IPS DF 19.7 (cell line): ENCODE data around the gene SNX13.
"Not testable (repeated sequence)": the region's sequence is repeated elsewhere in the genome, so short reads cannot be mapped to it uniquely, and the experiment has no call there.

Source experiments
- DNase-seq: peaks from one replicate; pipeline ENCODE4 v3.0.0-alpha.2; 2013; ENCODE audit warnings: low read depth, low spot score

Gene SNX13

DNA sequence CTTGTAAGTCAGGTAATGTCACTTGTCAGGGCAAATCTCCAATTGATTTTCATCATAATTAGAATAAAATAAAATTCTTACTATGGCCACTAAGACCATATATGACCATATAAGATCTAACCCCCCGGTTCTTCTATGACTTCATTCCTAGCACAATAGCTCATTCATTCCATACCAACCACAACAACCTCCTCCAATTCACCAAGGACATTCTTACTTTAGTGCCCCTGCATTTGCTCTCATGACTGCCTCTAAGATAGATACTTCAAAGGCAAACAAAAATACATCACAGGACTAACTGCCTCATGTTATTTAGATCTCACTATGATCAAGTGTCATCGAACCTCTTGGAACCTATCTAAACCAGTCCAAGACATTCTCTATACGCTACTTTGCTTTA, 90.8 kb downstream of the SNX13 start:
- DNase-seq = no peak

DNA sequence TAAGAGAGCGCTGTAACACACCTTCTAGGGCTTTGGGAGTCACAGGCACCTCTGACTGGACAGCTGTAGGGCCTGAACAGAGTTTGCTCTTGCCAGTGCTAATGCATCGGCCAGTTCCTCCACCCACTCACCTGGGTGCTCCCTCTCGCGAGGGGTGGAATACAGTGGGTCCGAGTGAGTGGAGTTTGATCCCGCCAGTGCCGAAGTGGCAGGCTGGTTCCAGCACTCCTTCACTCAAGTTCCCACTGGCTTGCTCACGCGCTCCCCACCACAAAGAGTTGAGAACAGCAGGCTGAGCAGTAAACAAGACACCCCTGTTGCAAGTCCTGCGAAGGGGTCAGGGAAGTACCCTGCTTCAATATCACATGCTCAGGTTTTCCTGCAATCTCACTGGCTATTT, 91.8 kb downstream of the SNX13 start:
- no peak for DNase-seq

DNA sequence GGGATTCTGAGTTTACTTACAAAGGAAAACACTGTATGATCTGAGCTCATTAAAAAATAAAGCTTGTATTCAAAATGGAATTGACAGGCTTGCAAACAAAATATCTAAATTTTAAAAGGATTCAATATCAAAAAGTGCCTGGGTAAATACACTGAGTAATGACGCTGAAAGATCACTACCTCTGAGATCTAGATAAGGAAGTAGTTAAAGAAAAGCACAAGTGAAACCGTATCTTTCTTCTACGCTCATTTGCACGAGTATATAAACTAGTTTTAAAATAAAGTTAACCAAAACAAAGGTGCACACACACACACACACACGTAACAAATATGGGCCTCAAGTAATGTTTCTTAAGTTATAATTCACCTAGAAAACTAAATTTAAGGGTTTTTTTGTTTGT, 93.4 kb downstream of the SNX13 start:
- no peak for DNase-seq

GRCh38 chr7:17845197-17845547, 95.1 kb downstream of the SNX13 start:
- no peak for DNase-seq

- DNase-seq = no peak
Observed at GRCh38 chr7:17844514-17845196, 95.6 kb downstream of the SNX13 start.

- no peak for DNase-seq
Observed at GRCh38 chr7:17844022-17844421, 96.3 kb downstream of the SNX13 start.

DNA sequence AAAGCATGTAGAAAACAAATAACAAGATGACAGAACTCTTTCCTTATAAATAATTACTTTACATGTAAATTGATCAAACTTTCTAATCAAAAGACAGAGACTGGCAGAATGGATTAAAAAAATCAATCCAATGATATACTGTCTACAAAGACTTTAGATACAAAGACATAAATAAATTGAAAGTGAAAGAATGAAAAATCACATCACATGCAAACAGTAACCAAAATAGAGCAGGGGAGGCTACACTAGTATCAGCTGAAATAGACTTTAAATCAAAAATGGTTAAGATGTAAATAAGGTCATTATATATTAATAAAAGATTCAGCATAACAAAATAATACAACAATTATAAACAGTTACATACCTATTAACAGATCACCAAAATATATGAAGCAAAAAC, 97.3 kb downstream of the SNX13 start:
- DNase-seq = no peak

- DNase-seq = no peak
Observed at GRCh38 chr7:17832820-17833355, 107.4 kb downstream of the SNX13 start.

DNA sequence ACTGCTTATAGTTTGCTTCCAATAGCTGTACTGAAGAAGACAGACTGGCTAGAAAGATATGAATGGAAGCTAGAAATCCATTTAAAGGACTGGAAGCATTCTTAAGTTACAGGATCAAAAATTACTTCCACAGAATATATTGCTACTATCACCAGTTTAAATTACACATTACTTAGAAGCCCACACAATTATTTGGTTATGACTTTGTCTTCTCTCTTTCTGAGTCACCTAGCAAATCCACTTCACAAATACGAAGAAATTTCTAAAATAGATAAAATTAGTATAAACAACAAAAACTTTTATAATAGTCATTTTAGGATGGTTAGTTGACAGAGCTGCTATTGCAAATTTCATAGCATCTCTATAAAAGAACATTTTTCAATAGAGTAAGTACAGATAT, 108.1 kb downstream of the SNX13 start:
- no peak for DNase-seq

GRCh38 chr7:17830206-17830605, 110.1 kb downstream of the SNX13 start:
- no peak for DNase-seq

- no peak for DNase-seq
Observed at GRCh38 chr7:17829001-17829400, 111.3 kb downstream of the SNX13 start.

DNA sequence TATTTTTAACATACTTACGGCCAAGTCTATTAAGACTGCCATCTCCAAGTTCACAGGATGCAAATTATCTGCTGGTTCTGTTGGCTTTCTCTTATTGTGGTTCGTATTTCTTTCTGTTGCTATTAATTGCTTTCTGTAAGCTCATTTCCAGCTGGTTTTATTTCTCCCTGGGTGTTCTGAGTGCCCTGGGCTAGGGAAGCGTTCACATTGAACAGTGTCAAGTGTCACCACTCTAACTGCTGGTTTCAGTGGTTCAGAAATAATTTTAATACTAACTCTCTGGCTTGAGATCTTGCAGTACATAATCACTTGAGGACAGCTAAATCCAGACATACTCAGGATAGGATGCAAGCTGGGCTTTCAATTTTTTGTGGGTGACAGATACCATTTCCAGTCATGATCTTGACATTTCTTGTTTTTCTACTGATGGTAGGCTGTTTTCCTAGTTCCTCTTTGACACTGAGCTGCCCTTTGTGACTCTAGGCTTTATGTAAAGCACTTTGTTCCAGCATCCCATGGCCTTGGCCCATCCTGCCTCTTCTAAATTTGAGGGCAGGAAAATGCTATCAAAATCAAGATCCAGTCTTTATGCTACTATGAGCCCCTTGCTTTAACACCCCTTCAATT, 117.6 kb downstream of the SNX13 start:
- no peak for DNase-seq

DNA sequence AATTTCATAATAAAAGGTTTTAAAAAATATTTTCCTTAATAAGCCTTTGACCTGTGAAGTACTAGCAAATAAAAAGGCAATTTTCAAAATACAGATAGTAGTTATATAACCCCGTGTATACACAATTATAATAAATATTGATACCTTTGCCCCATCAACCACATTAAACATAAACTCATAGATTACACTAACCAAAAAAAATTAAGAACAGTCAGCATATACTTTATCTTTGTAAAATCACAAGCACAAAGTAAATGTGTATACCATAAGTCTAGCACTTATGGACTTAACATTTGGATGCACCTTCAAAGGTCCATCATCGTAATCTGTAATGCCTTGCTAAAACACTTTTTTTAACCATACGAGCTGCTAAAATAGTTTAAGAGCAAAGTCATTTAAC, 123.4 kb downstream of the SNX13 start:
- no peak for DNase-seq

GRCh38 chr7:17815318-17815717, 125.0 kb downstream of the SNX13 start:
- DNase-seq = no peak

DNA sequence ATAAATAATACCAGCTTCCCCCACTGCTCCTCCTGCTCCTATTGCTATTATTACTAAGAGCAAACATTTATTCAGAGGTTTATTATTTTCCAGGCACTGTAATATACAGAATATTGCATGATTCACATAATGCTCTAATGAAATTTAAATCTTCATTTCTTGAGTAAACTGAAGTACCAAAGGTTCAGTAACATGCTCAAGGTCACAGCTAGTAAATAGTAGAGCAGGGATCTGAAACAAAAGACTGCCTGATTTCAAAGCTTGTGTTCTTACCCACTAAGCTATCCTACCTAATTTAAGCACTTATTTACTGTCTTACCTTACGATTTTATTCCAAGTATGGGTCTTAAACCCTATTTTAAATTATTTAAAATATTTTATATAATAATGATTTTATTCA, 126.2 kb downstream of the SNX13 start:
- no peak for DNase-seq

- DNase-seq = not testable (repeated sequence)
Observed at GRCh38 chr7:17809215-17809614, 131.1 kb downstream of the SNX13 start.

- DNase-seq = no peak
Observed at GRCh38 chr7:17807242-17807641, 133.1 kb downstream of the SNX13 start.

DNA sequence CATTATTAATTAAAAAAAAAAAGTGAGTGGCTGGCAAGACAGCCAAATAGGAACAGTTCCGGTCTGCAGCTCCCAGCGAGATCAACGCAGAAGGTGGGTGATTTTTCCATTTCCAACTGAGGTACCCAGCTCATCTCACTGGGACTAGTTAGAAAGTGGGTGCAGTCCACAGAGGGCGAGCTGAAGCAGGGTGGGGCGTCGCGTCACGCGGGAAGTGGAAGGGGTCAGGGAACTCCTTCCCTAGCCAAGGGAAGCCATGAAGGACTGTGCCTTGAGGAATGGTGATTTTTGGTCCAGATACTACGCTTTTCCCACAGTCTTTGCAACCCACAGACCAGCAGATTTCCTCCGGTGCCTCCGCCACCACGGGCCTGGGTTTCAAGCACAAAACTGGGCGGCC, 133.7 kb downstream of the SNX13 start:
- no peak for DNase-seq

GRCh38 chr7:17802056-17802455, 138.2 kb downstream of the SNX13 start:
- no peak for DNase-seq

- no peak for DNase-seq
Observed at GRCh38 chr7:17792075-17792936, 148.0 kb downstream of the SNX13 start.

- DNase-seq = no peak
Observed at GRCh38 chr7:17787257-17787656, 153.0 kb downstream of the SNX13 start.

DNA sequence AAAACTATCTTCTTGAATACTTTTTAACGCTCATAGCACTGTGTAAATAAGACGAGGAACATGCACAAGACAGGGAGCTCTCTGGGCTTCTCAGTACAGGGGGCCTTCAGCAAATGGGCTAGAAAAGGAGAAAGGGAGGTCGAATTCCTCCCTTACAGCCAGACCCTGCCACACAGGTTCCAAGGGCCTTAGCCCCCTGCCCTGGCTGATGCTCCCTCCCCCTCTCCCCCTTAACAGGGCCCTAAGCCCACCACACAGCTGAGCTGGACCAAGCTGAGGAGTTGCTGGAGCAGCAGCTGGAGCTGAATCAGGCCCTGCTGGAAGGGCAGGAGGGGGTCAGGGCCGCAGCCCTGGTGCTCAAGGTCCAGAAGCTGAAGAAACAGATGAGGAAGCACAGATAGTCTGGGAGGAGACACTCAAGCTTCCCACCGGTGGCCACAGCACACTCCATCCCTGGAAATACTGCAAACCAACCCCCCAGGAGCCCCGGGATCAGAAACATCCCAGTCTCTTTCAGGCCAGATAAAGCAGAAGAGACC, 153.9 kb downstream of the SNX13 start:
- no peak for DNase-seq
